GM12878 (cell line): ENCODE data around the gene ZDHHC9. TPM values are rescaled to one million over a fixed set of nuclear protein-coding genes. Genes with fewer than 3 reads are reported as not detected.

Source experiments
- BRCA1 ChIP-seq: IDR thresholded peaks from 2 replicates; pipeline ENCODE4 v1.6.1; 2011; ENCODE audit warnings: low read depth, low read length, improper control_type of control experiment
- CHD4 ChIP-seq: fragments of 200-600 bp; sonication (generic); IDR thresholded peaks from 2 replicates; pipeline ENCODE4 v1.6.1; 2016; ENCODE audit warnings: mild to moderate bottlenecking
- CREM ChIP-seq: IDR thresholded peaks from 2 replicates; pipeline ENCODE4 v1.6.1; 2014; ENCODE audit warnings: antibody characterized with exemption, low read depth
- EGR1 ChIP-seq, 2 experiments: IDR thresholded peaks; 1 replicate in 1 of 2; 2 replicates in 1 of 2; pipeline ENCODE4 v1.6.1; 2011 to 2012; ENCODE audit warnings: low read depth in 2 of 2, low read length in 2 of 2, borderline replicate concordance in 1 of 2, mild to moderate bottlenecking in 1 of 2, moderate library complexity in 1 of 2
- ESRRA ChIP-seq: IDR thresholded peaks from 2 replicates; pipeline ENCODE4 v1.6.1; 2012; ENCODE audit warnings: mild to moderate bottlenecking, low read length, improper control_type of control experiment
- FOXM1 ChIP-seq: IDR thresholded peaks from 2 replicates; pipeline ENCODE4 v1.6.1; 2012; ENCODE audit warnings: low read depth, mild to moderate bottlenecking, inconsistent platforms, low read length, moderate library complexity
- IKZF1 ChIP-seq: fragments of 450-650 bp; conservative IDR thresholded peaks from 2 replicates; pipeline ENCODE4 v1.6.1; 2017; ENCODE audit warnings: antibody characterized with exemption, mild to moderate bottlenecking
- IRF4 ChIP-seq: IDR thresholded peaks from 2 replicates; pipeline ENCODE4 v1.6.1; 2011; ENCODE audit warnings: low read depth, low read length
- MYB ChIP-seq: fragments of 150-350 bp; IDR thresholded peaks from 2 replicates; pipeline ENCODE4 v1.6.1; 2014; ENCODE audit warnings: mild to moderate bottlenecking, low read depth, low read length, borderline replicate concordance
- NR2F1 ChIP-seq: fragments of 450-650 bp; conservative IDR thresholded peaks from 2 replicates; pipeline ENCODE4 v1.6.1; 2017; ENCODE audit warnings: mild to moderate bottlenecking
- PAX5 ChIP-seq: IDR thresholded peaks from 2 replicates; pipeline ENCODE4 v1.6.1; 2011; ENCODE audit warnings: low read depth, low read length, borderline replicate concordance
- POU2F2 ChIP-seq: IDR thresholded peaks from 3 replicates; pipeline ENCODE4 v1.6.1; 2011; ENCODE audit warnings: low read depth, mild to moderate bottlenecking, low read length, borderline replicate concordance
- RBBP5 ChIP-seq: fragments of 200-600 bp; sonication (generic); conservative IDR thresholded peaks from 2 replicates; pipeline ENCODE4 v1.6.1; 2016
- SIN3A ChIP-seq: IDR thresholded peaks from 2 replicates; pipeline ENCODE4 v1.6.1; 2012; ENCODE audit warnings: low read depth, low read length, improper control_type of control experiment
- SP1 ChIP-seq: IDR thresholded peaks from one replicate; pipeline ENCODE4 v1.6.1; 2011; ENCODE audit warnings: low read depth, low read length
- SUPT20H ChIP-seq: IDR thresholded peaks from 2 replicates; pipeline ENCODE4 v1.6.1; 2011; ENCODE audit warnings: low read depth, mild to moderate bottlenecking, low read length, moderate library complexity, borderline replicate concordance; ENCODE audit not compliant: control insufficient read depth
- TAF1 ChIP-seq: IDR thresholded peaks from 2 replicates; pipeline ENCODE4 v1.6.1; 2011; ENCODE audit warnings: mild to moderate bottlenecking, low read depth, low read length, borderline replicate concordance
- polyA plus RNA-seq, 11 experiments: library from polyadenylated mRNA; depleted of rRNA in 4 of 11; unstranded in 6 of 11; stranded (reverse) in 5 of 11; fragments of >200 nt; fragmentation: Nextera tagmentation in 4 of 11; fragmentation: Illumina TruSeq in 1 of 11; extraction: Ambion mirVana in 4 of 11; extraction: Trizol in 1 of 11; gene quantifications; 1 replicate in 1 of 11; 2 replicates in 10 of 11; pipeline versions ENCODE4 v1.2.1 to v1.2.3, GENCODE V29; 2011 to 2016; ENCODE audit warnings: inconsistent platforms in 2 of 11, missing spikeins in 2 of 11, low read depth in 1 of 11
- total RNA-seq, 4 experiments: library from RNA; depleted of rRNA in 3 of 4; stranded (reverse); fragments of >200 nt in 3 of 4; fragmentation: Illumina TruSeq in 1 of 4; extraction: Trizol in 1 of 4; gene quantifications; 2 replicates each; pipeline versions ENCODE4 v1.2.1 to v1.2.3, GENCODE V29; 2013 to 2021
- TF ChIP-seq, protein P1 (sequence below): IDR thresholded peaks from 2 replicates; pipeline ENCODE4 v1.6.1; 2012; ENCODE audit warnings: improper control_type of control experiment, low read depth, low read length; ENCODE audit not compliant: insufficient replicate concordance
- TF ChIP-seq, protein P2 (sequence below): fragments of 450-650 bp; conservative IDR thresholded peaks from 2 replicates; pipeline ENCODE4 v1.6.1; 2017; ENCODE audit warnings: mild to moderate bottlenecking, moderate library complexity
- TF ChIP-seq, protein P3 (sequence below): fragments of 450-650 bp; IDR thresholded peaks from 2 replicates; pipeline ENCODE4 v1.6.1; 2016; ENCODE audit warnings: mild to moderate bottlenecking
- TF ChIP-seq, protein P4 (sequence below): fragments of 450-650 bp; IDR thresholded peaks from 2 replicates; pipeline ENCODE4 v1.6.1; 2018; ENCODE audit warnings: borderline replicate concordance, mild to moderate bottlenecking; ENCODE audit not compliant: partially characterized antibody

Gene ZDHHC9
- total and polyA plus RNA-seq, 10 of the 15 experiments (the other 5 are each of a cell fraction or from before 2014, with no cell fraction given): 1.8 to 13.0 (median 5.4) TPM

DNA sequence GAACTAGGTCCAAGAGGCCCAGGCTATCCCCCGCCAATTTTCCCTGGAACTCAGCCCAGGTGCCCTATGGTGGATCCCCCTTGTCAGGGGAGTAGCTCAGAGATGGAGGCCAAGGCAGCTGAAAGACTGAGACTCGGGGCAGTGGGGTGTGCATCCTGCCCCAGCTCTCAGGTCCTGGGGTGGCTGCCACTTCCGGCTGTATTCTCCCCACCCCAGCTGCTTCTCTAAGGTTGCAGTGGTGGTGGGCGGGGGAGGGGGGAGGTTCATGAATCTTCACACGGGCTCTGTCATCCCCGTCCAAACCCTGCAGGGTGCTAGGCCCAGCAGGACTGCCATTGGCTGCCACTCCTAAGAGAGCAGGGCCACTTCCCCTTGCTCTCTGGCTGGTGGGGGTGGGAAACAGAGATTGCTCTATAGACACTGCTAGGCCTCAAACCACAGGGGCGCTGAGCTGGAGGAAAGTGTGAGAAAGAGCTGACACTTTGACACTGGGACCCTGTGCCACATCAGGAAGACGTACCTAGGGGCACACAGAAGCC is 62.5 kb downstream of the ZDHHC9 start (continued):
- TF ChIP-seq POU2F2: peak; percentile 51; the same call in 2 of the 3 replicates
- peak; percentile 37 for TF ChIP-seq SP1
- TF ChIP-seq, protein P1, sequence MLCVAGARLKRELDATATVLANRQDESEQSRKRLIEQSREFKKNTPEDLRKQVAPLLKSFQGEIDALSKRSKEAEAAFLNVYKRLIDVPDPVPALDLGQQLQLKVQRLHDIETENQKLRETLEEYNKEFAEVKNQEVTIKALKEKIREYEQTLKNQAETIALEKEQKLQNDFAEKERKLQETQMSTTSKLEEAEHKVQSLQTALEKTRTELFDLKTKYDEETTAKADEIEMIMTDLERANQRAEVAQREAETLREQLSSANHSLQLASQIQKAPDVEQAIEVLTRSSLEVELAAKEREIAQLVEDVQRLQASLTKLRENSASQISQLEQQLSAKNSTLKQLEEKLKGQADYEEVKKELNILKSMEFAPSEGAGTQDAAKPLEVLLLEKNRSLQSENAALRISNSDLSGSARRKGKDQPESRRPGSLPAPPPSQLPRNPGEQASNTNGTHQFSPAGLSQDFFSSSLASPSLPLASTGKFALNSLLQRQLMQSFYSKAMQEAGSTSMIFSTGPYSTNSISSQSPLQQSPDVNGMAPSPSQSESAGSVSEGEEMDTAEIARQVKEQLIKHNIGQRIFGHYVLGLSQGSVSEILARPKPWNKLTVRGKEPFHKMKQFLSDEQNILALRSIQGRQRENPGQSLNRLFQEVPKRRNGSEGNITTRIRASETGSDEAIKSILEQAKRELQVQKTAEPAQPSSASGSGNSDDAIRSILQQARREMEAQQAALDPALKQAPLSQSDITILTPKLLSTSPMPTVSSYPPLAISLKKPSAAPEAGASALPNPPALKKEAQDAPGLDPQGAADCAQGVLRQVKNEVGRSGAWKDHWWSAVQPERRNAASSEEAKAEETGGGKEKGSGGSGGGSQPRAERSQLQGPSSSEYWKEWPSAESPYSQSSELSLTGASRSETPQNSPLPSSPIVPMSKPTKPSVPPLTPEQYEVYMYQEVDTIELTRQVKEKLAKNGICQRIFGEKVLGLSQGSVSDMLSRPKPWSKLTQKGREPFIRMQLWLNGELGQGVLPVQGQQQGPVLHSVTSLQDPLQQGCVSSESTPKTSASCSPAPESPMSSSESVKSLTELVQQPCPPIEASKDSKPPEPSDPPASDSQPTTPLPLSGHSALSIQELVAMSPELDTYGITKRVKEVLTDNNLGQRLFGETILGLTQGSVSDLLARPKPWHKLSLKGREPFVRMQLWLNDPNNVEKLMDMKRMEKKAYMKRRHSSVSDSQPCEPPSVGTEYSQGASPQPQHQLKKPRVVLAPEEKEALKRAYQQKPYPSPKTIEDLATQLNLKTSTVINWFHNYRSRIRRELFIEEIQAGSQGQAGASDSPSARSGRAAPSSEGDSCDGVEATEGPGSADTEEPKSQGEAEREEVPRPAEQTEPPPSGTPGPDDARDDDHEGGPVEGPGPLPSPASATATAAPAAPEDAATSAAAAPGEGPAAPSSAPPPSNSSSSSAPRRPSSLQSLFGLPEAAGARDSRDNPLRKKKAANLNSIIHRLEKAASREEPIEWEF: peak; percentile 88
- no peak for TF ChIP-seq SUPT20H
- peak; percentile 92 for TF ChIP-seq NR2F1
- TF ChIP-seq PAX5: peak; percentile 81
- no peak for TF ChIP-seq MYB
- TF ChIP-seq, protein P2, sequence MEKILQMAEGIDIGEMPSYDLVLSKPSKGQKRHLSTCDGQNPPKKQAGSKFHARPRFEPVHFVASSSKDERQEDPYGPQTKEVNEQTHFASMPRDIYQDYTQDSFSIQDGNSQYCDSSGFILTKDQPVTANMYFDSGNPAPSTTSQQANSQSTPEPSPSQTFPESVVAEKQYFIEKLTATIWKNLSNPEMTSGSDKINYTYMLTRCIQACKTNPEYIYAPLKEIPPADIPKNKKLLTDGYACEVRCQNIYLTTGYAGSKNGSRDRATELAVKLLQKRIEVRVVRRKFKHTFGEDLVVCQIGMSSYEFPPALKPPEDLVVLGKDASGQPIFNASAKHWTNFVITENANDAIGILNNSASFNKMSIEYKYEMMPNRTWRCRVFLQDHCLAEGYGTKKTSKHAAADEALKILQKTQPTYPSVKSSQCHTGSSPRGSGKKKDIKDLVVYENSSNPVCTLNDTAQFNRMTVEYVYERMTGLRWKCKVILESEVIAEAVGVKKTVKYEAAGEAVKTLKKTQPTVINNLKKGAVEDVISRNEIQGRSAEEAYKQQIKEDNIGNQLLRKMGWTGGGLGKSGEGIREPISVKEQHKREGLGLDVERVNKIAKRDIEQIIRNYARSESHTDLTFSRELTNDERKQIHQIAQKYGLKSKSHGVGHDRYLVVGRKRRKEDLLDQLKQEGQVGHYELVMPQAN: no peak
- peak; percentile 73 for TF ChIP-seq IKZF1
- TF ChIP-seq CHD4: no peak
- TF ChIP-seq EGR1 (IDR thresholded peaks at IDR 0.05; ENCODE audit: borderline replicate concordance in 1 of 2, low read depth in 2 of 2, low read length in 2 of 2): peak in 1 of 2 experiments; percentile 60; a peak in 1 of 3 replicates
- TF ChIP-seq ESRRA: no peak
- TF ChIP-seq, protein P3, sequence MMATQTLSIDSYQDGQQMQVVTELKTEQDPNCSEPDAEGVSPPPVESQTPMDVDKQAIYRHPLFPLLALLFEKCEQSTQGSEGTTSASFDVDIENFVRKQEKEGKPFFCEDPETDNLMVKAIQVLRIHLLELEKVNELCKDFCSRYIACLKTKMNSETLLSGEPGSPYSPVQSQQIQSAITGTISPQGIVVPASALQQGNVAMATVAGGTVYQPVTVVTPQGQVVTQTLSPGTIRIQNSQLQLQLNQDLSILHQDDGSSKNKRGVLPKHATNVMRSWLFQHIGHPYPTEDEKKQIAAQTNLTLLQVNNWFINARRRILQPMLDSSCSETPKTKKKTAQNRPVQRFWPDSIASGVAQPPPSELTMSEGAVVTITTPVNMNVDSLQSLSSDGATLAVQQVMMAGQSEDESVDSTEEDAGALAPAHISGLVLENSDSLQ: peak; percentile 65
- peak; percentile 68; the same call in 1 of the 2 replicates for TF ChIP-seq SIN3A
- no peak for TF ChIP-seq IRF4
- no peak for TF ChIP-seq FOXM1
- no peak; the same call in 1 of the 2 replicates for TF ChIP-seq CREM
- TF ChIP-seq, protein P4, sequence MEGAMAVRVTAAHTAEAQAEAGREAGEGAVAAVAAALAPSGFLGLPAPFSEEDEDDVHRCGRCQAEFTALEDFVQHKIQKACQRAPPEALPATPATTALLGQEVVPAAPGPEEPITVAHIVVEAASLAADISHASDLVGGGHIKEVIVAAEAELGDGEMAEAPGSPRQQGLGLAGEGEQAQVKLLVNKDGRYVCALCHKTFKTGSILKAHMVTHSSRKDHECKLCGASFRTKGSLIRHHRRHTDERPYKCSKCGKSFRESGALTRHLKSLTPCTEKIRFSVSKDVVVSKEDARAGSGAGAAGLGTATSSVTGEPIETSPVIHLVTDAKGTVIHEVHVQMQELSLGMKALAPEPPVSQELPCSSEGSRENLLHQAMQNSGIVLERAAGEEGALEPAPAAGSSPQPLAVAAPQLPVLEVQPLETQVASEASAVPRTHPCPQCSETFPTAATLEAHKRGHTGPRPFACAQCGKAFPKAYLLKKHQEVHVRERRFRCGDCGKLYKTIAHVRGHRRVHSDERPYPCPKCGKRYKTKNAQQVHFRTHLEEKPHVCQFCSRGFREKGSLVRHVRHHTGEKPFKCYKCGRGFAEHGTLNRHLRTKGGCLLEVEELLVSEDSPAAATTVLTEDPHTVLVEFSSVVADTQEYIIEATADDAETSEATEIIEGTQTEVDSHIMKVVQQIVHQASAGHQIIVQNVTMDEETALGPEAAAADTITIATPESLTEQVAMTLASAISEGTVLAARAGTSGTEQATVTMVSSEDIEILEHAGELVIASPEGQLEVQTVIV: no peak
- TF ChIP-seq BRCA1: no peak
- TF ChIP-seq TAF1: peak; percentile 48; the same call in 1 of the 2 replicates
- TF ChIP-seq RBBP5: no peak
